Activated CD4-positive, alpha-beta T cell treated with anti-CD3 and anti-CD28 coated beads, Interleukin-2, amount 10 ng/mL, durations not matched to agents 7 days and 5 days (primary cell): ENCODE measurements around the gene SVOPL. TPM values are rescaled to one million over a fixed set of nuclear protein-coding genes. Genes with fewer than 3 reads are reported as not detected.
"Not testable (repeated sequence)": the region's sequence is repeated elsewhere in the genome, so short reads cannot be mapped to it uniquely, and the experiment has no call there.

Experiments
- CTCF ChIA-PET: fragments of 350-600 bp; sonication (Branson Sonifier 250); formaldehyde crosslinking; loops from one replicate; lab custom pipeline; 2021; ENCODE audit warnings: antibody characterized with exemption; lab: Charles Lee
- POLR2A ChIA-PET: fragments of 350-600 bp; sonication (Branson Sonifier 250); formaldehyde crosslinking; loops from one replicate; lab custom pipeline; 2021; ENCODE audit warnings: antibody characterized with exemption; lab: Charles Lee
- DNase-seq: peaks from one replicate; pipeline ENCODE4 v3.0.0-alpha.2; 2020
- H3K27ac Mint-ChIP-seq: one replicate; pipeline ENCODE4 v1.8.0; 2021; ENCODE audit warnings: mild to moderate bottlenecking, moderate library complexity, mixed read lengths
- H3K27me3 Mint-ChIP-seq: one replicate; pipeline ENCODE4 v1.8.0; 2021; ENCODE audit warnings: mixed read lengths
- H3K36me3 Mint-ChIP-seq: one replicate; pipeline ENCODE4 v1.8.0; 2021; ENCODE audit warnings: low read depth, mixed read lengths
- H3K4me1 Mint-ChIP-seq: one replicate; pipeline ENCODE4 v1.8.0; 2021; ENCODE audit warnings: mixed read lengths
- H3K4me3 Mint-ChIP-seq: one replicate; pipeline ENCODE4 v1.8.0; 2021; ENCODE audit warnings: mild to moderate bottlenecking, moderate library complexity, mixed read lengths
- H3K9me3 Mint-ChIP-seq: one replicate; pipeline ENCODE4 v1.8.0; 2021; ENCODE audit warnings: mixed read lengths
- total RNA-seq, 2 experiments: library from RNA; stranded (reverse); gene quantifications; one replicate each; pipeline ENCODE4 v1.2.3, GENCODE V29; 2021

Gene SVOPL
- total RNA-seq, 2 experiments from 2014 or later: 1.3 to 2.3 TPM

GRCh38 chr7:138697535-138698182, 3.5 kb downstream of the SVOPL start:
- H3K4me3 Mint-ChIP-seq: no peak overlapping the region
- DNase-seq: no peak
- H3K9me3 Mint-ChIP-seq: no peaks in the 10 kb centered on the region
- H3K27me3 Mint-ChIP-seq: peaks cover 4% of the 10 kb centered on the region
- H3K36me3 Mint-ChIP-seq: no peaks in the 10 kb centered on the region
- H3K4me1 Mint-ChIP-seq: no peaks in the 10 kb centered on the region
- CTCF ChIA-PET: no interaction called here
- POLR2A ChIA-PET: no interaction called here
- no peak overlapping the region for H3K27ac Mint-ChIP-seq

DNA sequence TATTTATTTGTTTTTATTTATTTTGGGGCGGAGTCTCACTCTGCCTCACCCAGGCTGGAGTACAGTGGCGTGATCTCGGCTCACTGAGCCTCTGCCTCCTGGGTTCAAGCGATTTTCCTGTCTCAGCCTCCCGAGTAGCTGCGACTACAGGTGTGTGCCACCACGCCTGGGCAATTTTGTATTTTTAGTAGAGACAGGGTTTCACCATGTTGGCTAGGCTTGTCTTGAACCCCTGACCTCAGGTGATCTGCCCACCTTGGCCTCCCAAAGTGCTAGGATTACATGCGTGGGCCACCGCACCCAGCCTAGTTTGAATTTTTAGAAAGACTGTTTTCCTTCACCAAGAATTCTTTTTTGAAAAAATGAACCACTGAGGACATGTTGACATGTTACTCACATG, 5.4 kb downstream of the SVOPL start:
- H3K36me3 Mint-ChIP-seq, H3K4me3 Mint-ChIP-seq, H3K27ac Mint-ChIP-seq, H3K4me1 Mint-ChIP-seq, CTCF ChIA-PET, H3K9me3 Mint-ChIP-seq, POLR2A ChIA-PET, DNase-seq, H3K27me3 Mint-ChIP-seq: not testable (repeated sequence)

GRCh38 chr7:138695106-138695505, 6.1 kb downstream of the SVOPL start:
- H3K4me3 Mint-ChIP-seq: no peak overlapping the region
- H3K4me1 Mint-ChIP-seq: no peaks in the 10 kb centered on the region
- H3K27me3 Mint-ChIP-seq: peaks cover 6% of the 10 kb centered on the region
- ChIA-PET CTCF (no interaction called here), POLR2A (no interaction called here)
- DNase-seq: no peak
- no peak overlapping the region for H3K27ac Mint-ChIP-seq
- H3K36me3 Mint-ChIP-seq: no peaks in the 10 kb centered on the region
- no peaks in the 10 kb centered on the region for H3K9me3 Mint-ChIP-seq

- Mint-ChIP-seq H3K36me3 (no peaks in the 10 kb centered on the region), H3K4me1 (no peaks in the 10 kb centered on the region), H3K4me3 (no peak overlapping the region), H3K9me3 (peaks cover 8% of the 10 kb centered on the region), H3K27me3 (peaks cover 4% of the 10 kb centered on the region), H3K27ac (no peak overlapping the region)
- ChIA-PET CTCF (no interaction called here), POLR2A (no interaction called here)
- no peak for DNase-seq
Measured at GRCh38 chr7:138691178-138691577, 10.0 kb downstream of the SVOPL start.

DNA sequence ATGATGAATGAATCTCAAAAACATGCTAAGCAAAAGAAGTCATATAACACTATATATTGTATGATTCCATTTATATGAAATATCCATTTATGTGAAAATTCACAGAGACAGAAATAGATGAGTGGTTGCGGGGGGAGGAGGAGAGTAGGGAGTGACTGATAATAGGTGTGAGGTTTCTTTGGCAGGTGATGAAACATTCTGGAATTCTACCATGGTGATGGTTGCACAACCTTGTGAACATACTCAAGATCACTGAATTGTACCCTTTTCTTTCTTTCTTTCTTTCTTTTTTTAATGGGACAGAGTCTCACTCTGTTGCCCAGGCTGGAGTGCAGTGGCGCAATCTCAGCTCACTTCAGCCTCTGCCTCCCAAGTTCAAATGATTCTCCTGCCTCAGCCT, 10.7 kb downstream of the SVOPL start:
- ChIA-PET POLR2A (no interaction called here), CTCF (no interaction called here)
- Mint-ChIP-seq H3K4me1 (no peaks in the 10 kb centered on the region), H3K36me3 (no peaks in the 10 kb centered on the region), H3K27me3 (peaks cover 4% of the 10 kb centered on the region), H3K9me3 (peaks cover 8% of the 10 kb centered on the region), H3K4me3 (no peak overlapping the region), H3K27ac (no peak overlapping the region)
- no peak for DNase-seq

GRCh38 chr7:138688037-138688436, 13.1 kb downstream of the SVOPL start:
- CTCF ChIA-PET, DNase-seq, H3K4me3 Mint-ChIP-seq, H3K4me1 Mint-ChIP-seq, H3K9me3 Mint-ChIP-seq, H3K27ac Mint-ChIP-seq, H3K27me3 Mint-ChIP-seq, POLR2A ChIA-PET, H3K36me3 Mint-ChIP-seq: not testable (repeated sequence)

- peaks cover 1% of the 10 kb centered on the region for H3K4me1 Mint-ChIP-seq
- no peaks in the 10 kb centered on the region for H3K27me3 Mint-ChIP-seq
- ChIA-PET CTCF (interaction anchor here (0.7 kb wide), 1 partner anchor 10 kb away, joined by 3 read pairs; no protein-coding TSS in a partner anchor), POLR2A (no interaction called here)
- no peak for DNase-seq
- peaks cover 8% of the 10 kb centered on the region for H3K9me3 Mint-ChIP-seq
- no peaks in the 10 kb centered on the region for H3K36me3 Mint-ChIP-seq
- H3K4me3 Mint-ChIP-seq: no peak overlapping the region
- H3K27ac Mint-ChIP-seq: no peak overlapping the region
Measured at GRCh38 chr7:138684340-138684739, 16.8 kb downstream of the SVOPL start.

GRCh38 chr7:138679793-138680192, 21.4 kb downstream of the SVOPL start:
- Mint-ChIP-seq H3K4me3 (no peak overlapping the region), H3K9me3 (no peaks in the 10 kb centered on the region), H3K27me3 (no peaks in the 10 kb centered on the region), H3K27ac (no peak overlapping the region), H3K36me3 (no peaks in the 10 kb centered on the region), H3K4me1 (peaks cover 1% of the 10 kb centered on the region)
- ChIA-PET CTCF (no interaction called here), POLR2A (no interaction called here)
- no peak for DNase-seq

DNA sequence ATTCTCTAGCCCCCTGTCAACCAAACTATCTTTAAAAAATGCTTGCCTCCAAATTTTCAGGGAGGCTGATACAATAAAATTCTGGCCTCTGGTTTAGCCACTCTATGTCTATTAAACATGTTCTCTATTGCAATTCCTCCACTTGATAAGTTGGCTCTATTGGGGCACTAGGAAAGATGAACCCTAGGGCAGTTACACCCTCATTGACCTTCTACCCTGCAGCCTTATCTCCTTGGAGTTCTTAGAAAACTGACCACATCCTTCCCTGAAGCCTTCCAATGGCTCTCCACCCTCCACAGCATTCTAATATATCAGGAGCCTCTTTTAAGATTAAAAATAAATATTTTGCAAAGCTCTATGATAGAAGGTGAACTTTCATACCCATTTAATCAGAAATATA, 30.6 kb downstream of the SVOPL start:
- Mint-ChIP-seq H3K9me3 (peaks cover 11% of the 10 kb centered on the region), H3K27me3 (peaks cover under 1% of the 10 kb centered on the region), H3K27ac (no peak overlapping the region), H3K4me1 (peaks cover 18% of the 10 kb centered on the region), H3K36me3 (no peaks in the 10 kb centered on the region), H3K4me3 (no peak overlapping the region)
- CTCF ChIA-PET: no interaction called here
- DNase-seq: no peak
- POLR2A ChIA-PET: no interaction called here

- no peaks in the 10 kb centered on the region for H3K36me3 Mint-ChIP-seq
Measured at GRCh38 chr7:138669364-138669763, 31.8 kb downstream of the SVOPL start.

DNA sequence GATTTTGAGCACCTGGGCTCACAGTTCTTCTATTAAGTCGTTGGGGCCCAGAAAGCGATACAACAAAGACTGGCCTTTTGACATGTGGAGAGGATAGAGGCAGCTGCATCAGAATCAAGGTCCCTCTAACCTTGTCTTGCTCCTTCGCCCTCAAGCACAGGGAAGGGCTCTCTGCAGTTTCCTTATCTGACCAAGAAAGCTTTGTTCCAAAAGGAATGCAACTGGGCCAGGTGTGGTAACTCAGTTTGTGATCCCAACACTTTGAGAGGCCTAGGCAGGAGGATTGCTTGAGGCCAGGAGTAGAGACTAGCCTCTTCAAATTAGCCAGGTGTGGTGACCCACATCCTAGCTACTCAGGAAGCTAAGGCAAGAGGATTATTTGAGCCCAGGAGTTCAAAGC, 32.2 kb downstream of the SVOPL start:
- H3K27me3 Mint-ChIP-seq: peaks cover 9% of the 10 kb centered on the region
- H3K27ac Mint-ChIP-seq: no peak overlapping the region
- H3K9me3 Mint-ChIP-seq: peaks cover 11% of the 10 kb centered on the region

More at GRCh38 chr7:138669364-138669763, 31.8 kb downstream of the SVOPL start:
- Mint-ChIP-seq H3K9me3 (peaks cover 11% of the 10 kb centered on the region), H3K4me3 (no peak overlapping the region), H3K27me3 (peaks cover 6% of the 10 kb centered on the region), H3K4me1 (peaks cover 26% of the 10 kb centered on the region), H3K27ac (no peak overlapping the region)
- POLR2A ChIA-PET: no interaction called here
- no peak for DNase-seq
- CTCF ChIA-PET: interaction anchor here (1.1 kb wide), 1 partner anchor 12 kb away, joined by 3 read pairs; no protein-coding TSS in a partner anchor

DNA sequence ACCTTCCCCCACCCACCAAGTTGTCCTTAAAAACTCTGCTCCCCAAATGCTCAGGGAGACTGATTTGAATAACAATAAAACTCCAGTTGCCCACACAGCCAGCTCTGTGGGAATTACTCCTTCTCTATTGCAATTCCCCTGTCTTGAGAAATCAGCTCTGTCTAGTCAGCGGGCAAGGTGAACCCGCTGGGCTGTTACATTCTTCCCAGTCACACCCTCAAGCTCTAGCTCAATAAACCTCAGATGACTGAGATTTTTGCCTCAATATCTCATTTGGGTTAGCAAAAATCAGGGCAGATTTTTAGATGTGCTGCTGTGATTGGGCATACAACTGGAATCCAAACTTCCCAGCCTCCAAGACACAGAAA, 32.9 kb downstream of the SVOPL start:
- ChIA-PET CTCF (interaction anchor here (0.6 kb wide), 1 partner anchor 37 kb away, joined by 5 read pairs; no protein-coding TSS in a partner anchor), POLR2A (no interaction called here)
- H3K36me3 Mint-ChIP-seq: no peaks in the 10 kb centered on the region
- H3K4me1 Mint-ChIP-seq: peaks cover 33% of the 10 kb centered on the region
- peaks cover 16% of the 10 kb centered on the region for H3K27me3 Mint-ChIP-seq
- DNase-seq: no peak
- no peak overlapping the region for H3K4me3 Mint-ChIP-seq
- no peak overlapping the region for H3K27ac Mint-ChIP-seq
- peaks cover 11% of the 10 kb centered on the region for H3K9me3 Mint-ChIP-seq

More for the DNA sequence above, 32.2 kb downstream of the SVOPL start:
- ChIA-PET POLR2A (no interaction called here), CTCF (interaction anchor here (1.1 kb wide), 1 partner anchor 11 kb away, joined by 3 read pairs; no protein-coding TSS in a partner anchor)
- Mint-ChIP-seq H3K36me3 (no peaks in the 10 kb centered on the region), H3K4me1 (peaks cover 31% of the 10 kb centered on the region), H3K4me3 (no peak overlapping the region)
- no peak for DNase-seq

DNA sequence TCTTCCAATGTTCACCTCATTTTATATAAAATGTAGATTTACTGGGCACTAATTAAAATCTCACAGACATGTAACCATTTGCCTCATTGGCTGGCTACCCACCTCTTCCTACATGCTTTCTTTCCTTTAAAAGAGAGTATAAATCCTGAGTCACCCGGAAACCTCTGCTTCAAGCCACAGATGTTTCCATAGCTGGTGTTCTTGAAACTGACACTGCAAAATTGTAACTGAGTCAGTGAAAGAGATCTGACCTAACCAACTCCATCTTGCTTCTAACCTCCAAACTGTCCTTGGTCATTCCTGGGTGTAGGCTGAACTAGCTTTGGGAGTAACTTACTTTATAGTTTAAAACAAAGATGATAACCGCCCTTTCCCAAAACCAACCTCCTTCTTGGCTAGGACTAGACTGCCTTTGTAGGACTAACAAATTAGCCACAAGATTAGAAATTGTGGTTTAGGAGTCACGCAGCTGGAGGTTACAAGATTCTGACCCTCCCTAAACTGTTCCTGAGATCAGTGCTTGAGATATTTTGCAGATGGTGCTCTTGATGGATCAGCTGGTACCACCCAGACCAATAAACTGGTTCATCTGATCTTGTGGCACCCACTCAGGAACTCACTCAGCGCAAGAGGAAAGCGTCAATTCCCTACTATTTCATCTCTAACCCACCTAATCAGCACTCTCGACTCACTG, 33.5 kb downstream of the SVOPL start:
- DNase-seq: no peak
- H3K27ac Mint-ChIP-seq: no peak overlapping the region
- ChIA-PET CTCF (interaction anchor here (0.6 to 1.3 kb wide), 2 partner anchors 28 to 29 kb away, joined by 3 to 4 read pairs; no protein-coding TSS in a partner anchor), POLR2A (no interaction called here)
- H3K4me3 Mint-ChIP-seq: no peak overlapping the region
- H3K9me3 Mint-ChIP-seq: peaks cover 11% of the 10 kb centered on the region
- H3K27me3 Mint-ChIP-seq: peaks cover 20% of the 10 kb centered on the region
- no peaks in the 10 kb centered on the region for H3K36me3 Mint-ChIP-seq
- H3K4me1 Mint-ChIP-seq: peaks cover 33% of the 10 kb centered on the region
